ENCODE data around the gene STAP2. TPM values are rescaled to one million over a fixed set of nuclear protein-coding genes. Genes with fewer than 3 reads are reported as not detected.

Gene STAP2
- total and polyA plus RNA-seq, 9 of the 15 experiments (the other 6 are each of a cell fraction or from before 2014, with no cell fraction given): 1.2 to 9.8 (median 4.5) TPM

DNA sequence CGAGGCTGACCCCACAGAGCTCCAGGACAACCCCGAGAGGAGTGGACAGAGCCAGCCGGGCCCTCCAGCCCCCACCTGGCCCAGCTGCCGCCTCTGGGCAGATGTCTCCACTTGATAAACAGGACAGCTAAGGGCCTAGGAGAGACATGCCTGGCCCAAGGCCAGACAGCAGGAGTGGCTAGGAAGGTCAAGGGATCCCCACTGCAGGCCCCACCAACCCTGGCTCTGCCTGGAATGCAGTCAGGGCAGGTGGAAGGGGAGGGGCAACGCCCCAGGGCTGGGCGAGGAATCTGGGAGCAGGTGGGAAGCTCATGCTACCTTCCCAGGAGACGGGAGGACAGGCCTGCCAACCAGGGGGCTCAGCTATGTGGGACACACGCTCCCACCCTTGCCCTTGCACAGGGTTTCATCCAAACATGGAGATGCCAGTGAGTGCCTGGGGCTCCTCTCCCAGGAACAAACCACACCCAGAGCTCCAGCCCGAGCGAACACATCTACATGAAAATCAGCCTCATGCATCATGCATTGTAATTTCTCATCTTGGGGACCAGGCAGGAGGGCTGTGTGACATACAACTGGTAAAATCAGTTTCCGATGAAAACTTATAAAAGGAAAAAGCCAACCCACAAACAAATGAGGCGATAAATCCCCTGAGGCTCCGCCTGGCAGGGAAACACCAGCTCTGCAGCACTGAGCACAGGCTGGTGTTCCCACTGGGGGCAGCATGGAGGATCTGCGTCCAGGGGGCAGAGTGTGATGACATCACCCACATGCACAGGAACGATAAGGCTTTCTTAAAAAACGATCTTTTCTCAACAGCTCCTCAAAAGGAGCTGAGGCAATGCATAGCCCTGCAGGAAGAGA, 36.8 kb upstream of the STAP2 start (continued):
- TF ChIP-seq, protein P1, sequence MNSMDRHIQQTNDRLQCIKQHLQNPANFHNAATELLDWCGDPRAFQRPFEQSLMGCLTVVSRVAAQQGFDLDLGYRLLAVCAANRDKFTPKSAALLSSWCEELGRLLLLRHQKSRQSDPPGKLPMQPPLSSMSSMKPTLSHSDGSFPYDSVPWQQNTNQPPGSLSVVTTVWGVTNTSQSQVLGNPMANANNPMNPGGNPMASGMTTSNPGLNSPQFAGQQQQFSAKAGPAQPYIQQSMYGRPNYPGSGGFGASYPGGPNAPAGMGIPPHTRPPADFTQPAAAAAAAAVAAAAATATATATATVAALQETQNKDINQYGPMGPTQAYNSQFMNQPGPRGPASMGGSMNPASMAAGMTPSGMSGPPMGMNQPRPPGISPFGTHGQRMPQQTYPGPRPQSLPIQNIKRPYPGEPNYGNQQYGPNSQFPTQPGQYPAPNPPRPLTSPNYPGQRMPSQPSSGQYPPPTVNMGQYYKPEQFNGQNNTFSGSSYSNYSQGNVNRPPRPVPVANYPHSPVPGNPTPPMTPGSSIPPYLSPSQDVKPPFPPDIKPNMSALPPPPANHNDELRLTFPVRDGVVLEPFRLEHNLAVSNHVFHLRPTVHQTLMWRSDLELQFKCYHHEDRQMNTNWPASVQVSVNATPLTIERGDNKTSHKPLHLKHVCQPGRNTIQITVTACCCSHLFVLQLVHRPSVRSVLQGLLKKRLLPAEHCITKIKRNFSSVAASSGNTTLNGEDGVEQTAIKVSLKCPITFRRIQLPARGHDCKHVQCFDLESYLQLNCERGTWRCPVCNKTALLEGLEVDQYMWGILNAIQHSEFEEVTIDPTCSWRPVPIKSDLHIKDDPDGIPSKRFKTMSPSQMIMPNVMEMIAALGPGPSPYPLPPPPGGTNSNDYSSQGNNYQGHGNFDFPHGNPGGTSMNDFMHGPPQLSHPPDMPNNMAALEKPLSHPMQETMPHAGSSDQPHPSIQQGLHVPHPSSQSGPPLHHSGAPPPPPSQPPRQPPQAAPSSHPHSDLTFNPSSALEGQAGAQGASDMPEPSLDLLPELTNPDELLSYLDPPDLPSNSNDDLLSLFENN (IDR thresholded peaks at IDR 0.05; ENCODE audit: low read depth in 2 of 2, low read length in 2 of 2): peak in 1 of 2 experiments; percentile 87; a peak in 2 of 4 replicates
- no peak; the same call in 1 of the 2 replicates for TF ChIP-seq ETV5 (CRISPR knock-in tag; IDR thresholded peaks at IDR 0.05; ENCODE audit: low read depth)
- TF ChIP-seq FOXJ2 (tag; IDR thresholded peaks at IDR 0.05): peak; percentile 87; the same call in 1 of the 2 replicates
- TF ChIP-seq ZNF175 (CRISPR knock-in tag; IDR thresholded peaks at IDR 0.05; ENCODE audit: low read depth): peak; percentile 30; the same call in 1 of the 2 replicates
- peak; percentile 84 for TF ChIP-seq NEUROD1 (IDR thresholded peaks at IDR 0.05; ENCODE audit: borderline replicate concordance, low read depth, low read length, partially characterized antibody)
- TF ChIP-seq JUND (IDR thresholded peaks at IDR 0.05; ENCODE audit: borderline replicate concordance, low read depth, low read length): peak; percentile 99
- peak; percentile 99 for TF ChIP-seq JUND (tag; IDR thresholded peaks at IDR 0.05; ENCODE audit: borderline replicate concordance, low read depth, low read length)
